Measurements from ENCODE around the gene CRIP3.

Gene CRIP3

GRCh38 chr6:43271103-43271815, 37.4 kb downstream of the CRIP3 start:
- DNase-seq = no peak

DNA sequence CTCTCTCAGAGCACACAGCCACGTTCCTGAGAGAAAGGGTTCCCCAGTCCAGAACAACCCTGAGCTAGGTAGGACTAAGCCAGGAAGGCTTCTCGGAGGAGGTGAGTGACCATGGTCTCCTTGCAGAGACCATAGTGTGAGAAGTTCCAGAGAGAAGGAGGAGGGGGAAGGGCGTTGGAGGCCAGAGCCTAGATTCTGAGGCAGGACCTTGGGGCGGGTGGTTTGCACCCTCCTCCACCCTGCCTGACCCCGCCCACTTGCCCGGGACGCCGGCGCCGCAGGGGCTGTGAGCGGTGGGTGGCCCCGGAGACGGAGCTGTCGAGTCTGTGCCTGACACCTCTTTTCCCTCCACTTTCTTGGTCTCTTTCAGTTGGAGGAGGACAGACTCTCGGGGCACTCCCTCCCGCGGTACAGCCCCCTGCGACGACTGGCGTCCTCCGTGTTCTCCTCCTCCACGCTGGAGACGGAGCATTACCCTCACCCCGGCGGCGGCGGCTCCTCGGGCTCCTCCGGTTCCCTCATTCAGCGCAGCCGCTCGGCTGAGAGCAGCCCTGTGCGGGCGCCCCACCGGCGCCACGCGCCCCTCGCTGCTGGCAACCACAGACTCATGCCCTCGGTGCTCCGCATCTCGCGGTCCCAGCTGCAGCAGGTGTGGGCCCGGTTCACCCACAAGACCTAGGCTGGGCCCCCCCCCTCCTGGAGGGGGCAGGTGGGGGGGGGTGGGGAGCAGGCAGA, 39.2 kb downstream of the CRIP3 start:
- peak; percentile 40 for DNase-seq

GRCh38 chr6:43268782-43269272, 39.8 kb downstream of the CRIP3 start:
- no peak for DNase-seq

DNA sequence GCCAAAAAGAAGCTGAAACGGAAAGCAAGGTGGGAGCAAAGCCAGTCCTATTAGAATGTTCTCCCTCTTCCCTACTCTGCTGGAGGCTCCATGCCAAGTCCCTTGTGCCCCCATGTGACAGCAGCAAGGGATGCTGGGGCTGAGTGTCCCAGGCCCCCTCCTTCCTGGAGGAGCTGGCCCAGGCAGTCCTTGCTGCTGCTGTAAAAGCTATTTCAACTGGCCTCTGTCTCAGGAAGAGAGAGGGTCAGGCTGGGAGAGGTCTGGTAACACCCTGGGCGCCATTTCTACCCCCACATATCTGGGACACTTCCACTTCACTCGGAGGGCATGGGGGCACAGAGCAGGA, 40.3 kb downstream of the CRIP3 start:
- no peak for DNase-seq

GRCh38 chr6:43267619-43268354, 40.8 kb downstream of the CRIP3 start:
- no peak for DNase-seq

DNA sequence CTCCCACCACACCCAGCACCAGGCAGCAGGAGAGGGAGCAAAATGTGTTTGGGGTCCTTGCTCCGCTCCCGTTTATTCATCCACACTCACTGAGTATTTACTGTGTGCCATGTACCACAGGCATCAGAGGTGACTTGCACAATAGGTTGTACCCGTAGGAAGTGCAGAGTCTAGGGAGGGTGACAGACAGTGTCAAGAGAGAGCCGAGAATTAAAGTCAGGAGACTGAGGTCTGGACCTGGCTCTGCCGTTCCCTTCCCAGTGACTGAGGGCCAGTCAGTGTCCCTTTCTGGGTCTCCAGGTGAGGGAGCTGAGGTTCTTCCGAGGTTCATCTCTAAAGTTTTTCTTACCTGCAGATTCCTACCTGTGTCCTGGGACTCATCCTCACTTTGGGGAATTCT, 43.1 kb downstream of the CRIP3 start:
- no peak for DNase-seq

DNA sequence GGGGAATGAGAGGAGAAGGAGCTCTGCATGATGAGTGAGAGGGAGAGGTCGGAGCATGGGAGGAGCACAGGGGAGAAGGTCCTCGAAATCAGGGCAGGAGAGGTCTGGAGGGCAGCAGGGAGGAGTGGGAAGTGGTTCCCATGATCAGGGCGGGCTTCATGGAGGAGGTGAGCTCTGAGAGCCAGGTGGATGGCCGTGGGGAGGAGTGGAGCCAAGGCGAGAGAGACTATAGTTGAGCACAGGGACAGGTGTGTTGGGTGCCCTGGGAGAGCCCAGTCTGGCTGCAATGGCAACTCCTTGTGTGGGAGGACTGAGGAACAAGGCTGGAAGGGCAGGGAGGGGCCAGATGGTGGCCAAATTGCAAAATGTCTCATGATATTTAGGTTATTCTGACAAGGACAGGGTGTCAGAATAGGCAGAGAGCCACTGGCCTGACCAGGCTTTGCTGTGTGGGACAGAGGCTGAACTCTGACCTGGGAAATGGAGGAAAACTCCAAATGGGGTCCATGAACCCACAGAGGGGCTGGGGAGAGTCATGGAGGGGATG, 44.0 kb downstream of the CRIP3 start:
- no peak for DNase-seq

GRCh38 chr6:43263314-43264178, 45.1 kb downstream of the CRIP3 start:
- peak; percentile 58 for DNase-seq

DNA sequence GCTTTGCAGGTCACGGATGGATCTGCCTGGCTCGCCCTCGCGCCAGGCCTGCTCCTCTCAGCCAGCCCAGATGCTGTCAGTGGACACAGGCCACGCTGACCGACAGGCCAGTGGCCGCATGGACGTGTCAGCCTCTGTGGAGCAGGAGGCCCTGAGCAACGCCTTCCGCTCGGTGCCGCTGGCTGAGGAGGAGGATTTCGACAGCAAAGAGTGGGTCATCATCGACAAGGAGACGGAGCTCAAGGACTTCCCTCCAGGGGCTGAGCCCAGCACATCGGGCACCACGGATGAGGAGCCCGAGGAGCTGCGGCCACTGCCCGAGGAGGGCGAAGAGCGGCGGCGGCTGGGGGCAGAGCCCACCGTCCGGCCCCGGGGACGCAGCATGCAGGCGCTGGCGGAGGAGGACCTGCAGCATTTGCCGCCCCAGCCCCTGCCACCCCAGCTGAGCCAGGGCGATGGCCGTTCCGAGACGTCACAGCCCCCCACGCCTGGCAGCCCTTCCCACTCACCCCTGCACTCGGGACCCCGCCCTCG, 45.8 kb downstream of the CRIP3 start:
- no peak for DNase-seq

- DNase-seq = no peak
These were observed 46.4 kb downstream of the CRIP3 start for GRCh38 chr6:43262000-43262779.

DNA sequence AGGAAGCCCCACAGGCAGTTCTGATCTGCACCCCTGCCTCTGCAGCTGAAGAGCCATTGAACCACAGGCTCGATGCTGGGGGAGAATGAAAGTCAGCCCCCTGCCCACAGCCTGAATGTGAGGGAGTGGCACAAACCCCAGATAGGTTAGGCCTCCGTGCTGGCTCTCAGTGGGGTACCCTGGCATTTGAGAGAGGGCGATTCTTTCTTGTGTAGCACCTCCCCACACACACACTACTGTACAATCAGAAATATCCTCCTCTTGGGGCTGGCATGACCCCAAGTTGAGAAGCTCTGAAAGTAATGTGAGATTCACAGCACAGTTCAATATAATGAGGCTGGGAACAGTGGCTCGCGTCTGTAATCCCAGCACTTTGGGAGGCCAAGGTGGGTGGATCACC, 47.4 kb downstream of the CRIP3 start:
- no peak for DNase-seq

GRCh38 chr6:43260791-43261190, 47.8 kb downstream of the CRIP3 start:
- no peak for DNase-seq

DNA sequence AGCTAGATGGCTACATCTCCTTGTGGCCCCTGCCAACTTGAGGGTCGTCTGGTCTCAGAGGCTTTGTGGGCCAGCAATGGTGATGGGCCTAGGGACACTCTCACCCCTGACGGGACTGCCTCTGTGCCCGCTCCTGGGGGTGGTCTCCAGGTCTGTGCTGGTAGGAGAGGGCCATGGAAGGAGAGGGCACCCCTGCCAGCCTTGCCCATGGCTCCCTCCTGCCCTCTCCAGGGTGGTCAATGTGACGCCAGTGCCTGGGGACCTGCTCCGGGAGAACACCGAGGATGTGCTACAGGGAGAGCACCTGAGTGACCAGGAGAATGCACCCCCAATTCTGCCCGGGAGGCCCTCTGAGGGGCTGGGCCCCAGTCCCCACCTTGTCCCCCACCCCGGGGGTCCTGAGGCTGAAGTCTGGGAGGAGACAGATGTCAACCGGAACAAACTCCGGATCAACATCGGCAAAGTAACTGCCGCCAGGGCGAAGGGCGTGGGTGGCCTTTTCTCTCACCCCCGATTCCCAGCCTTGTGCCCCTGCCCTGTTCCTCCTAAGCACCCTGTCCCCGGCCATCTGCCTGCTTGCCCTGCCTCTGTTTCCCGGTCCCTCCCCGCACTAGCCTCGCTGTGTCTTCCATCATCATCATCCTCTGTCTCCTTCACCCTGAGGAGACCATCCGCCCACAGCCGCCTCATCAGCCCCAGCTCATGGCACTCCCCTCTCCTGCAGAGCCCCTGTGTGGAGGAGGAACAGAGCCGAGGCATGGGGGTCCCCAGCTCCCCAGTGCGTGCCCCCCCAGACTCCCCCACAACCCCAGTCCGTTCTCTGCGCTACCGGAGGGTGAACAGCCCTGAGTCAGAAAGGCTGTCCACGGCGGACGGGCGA, 49.6 kb downstream of the CRIP3 start:
- no peak for DNase-seq

DNA sequence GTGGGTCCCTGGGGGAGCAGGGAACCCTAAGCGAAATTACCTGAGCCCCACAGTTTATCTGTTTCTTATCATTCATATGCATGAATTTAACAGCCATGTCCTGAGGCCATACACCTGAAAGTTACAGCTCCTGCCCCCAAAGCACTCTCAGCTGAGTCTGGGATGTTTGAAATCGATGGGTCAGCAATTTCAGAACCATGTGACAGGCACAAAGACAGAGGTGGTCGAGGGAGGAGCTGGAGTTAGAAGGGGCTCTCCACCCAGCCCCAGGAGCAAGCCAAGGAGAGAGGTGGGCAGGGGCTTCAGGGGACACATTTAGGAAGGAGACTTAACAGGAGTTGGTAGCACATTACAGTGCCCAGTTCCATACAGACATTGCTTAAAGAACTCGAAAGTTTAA, 50.4 kb downstream of the CRIP3 start:
- DNase-seq = no peak

DNA sequence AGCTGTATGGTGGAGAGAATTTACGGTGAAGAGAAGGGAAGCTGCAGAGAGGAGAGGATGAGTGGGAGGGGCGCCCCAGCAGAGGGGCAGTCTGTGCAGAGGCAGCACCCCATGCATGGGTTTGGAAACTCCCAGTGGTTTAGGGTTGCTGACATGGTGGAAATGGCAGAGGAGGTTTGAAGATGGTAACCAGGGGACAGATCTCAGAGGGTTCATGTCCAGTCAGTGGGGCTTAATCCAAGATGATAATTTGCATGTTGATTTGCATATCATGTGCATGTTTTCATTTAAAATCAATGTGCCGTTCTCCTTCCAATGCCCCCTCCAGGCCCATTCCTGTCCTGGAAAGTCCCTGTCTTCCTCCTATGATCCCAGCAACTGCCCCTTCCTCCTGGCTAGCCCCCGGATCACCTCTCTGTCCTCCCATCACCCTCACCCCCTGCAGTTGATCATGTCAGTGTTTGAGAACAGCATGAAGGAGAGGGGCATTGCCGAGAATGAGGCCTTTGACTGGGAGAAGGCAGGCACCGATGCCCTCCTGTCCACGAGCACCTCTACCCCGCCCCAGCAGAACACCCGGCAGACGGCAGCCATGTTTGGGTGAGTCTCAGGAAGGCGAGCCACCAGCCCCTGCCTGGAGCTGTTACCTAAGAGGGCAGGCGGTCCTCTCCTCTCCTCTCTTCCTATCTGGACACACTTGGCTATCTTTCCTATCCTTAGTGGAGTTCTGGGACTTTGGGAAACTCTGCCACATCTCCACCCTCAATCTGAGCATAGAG, 51.1 kb downstream of the CRIP3 start:
- no peak for DNase-seq

GRCh38 chr6:43256670-43257366, 51.8 kb downstream of the CRIP3 start:
- no peak for DNase-seq
